Astrocyte (in vitro differentiated cells and primary cell): ENCODE measurements around the gene PLAAT1. TPM values are rescaled to one million over a fixed set of nuclear protein-coding genes. Genes with fewer than 3 reads are reported as not detected.

Experiments
- DNase-seq: peaks from one replicate; pipeline ENCODE4 v3.0.0-alpha.2; 2010; ENCODE audit warnings: low read depth
- FAIRE-seq: peaks from 2 replicates; lab custom pipeline; 2011; peaks lifted over from hg19 to GRCh38; lab: Jason Lieb, UNC
- H2AFZ ChIP-seq: 2 replicates; pipeline ENCODE4 v1.6.0; 2012; ENCODE audit warnings: low read depth, low read length, inconsistent platforms
- H3K27ac ChIP-seq: 2 replicates; pipeline ENCODE4 v1.5.1; 2011; ENCODE audit warnings: low read depth, low read length, inconsistent platforms
- H3K27me3 ChIP-seq: 2 replicates; pipeline ENCODE4 v1.6.0; 2011; ENCODE audit warnings: low read length, inconsistent platforms; ENCODE audit not compliant: insufficient read depth
- H3K36me3 ChIP-seq: 2 replicates; pipeline ENCODE4 v1.5.1; 2011; ENCODE audit warnings: low read length, inconsistent platforms; ENCODE audit not compliant: insufficient read depth
- H3K4me1 ChIP-seq: 2 replicates; pipeline ENCODE4 v1.5.1; 2011; ENCODE audit warnings: low read length, inconsistent platforms; ENCODE audit not compliant: insufficient read depth
- H3K4me2 ChIP-seq: 2 replicates; pipeline ENCODE4 v1.6.0; 2012; ENCODE audit warnings: low read length, inconsistent platforms
- H3K4me3 ChIP-seq: 2 replicates; pipeline ENCODE4 v1.5.1; 2011; ENCODE audit warnings: low read depth, mild to moderate bottlenecking, low read length, inconsistent platforms; ENCODE audit not compliant: insufficient read depth
- H3K79me2 ChIP-seq: 2 replicates; pipeline ENCODE4 v1.6.0; 2012; ENCODE audit warnings: mild to moderate bottlenecking, low read length, inconsistent platforms; ENCODE audit not compliant: insufficient read depth
- H3K9ac ChIP-seq: 2 replicates; pipeline ENCODE4 v1.6.0; 2012; ENCODE audit warnings: mild to moderate bottlenecking, low read length, inconsistent platforms
- H3K9me3 ChIP-seq: 2 replicates; pipeline ENCODE4 v1.5.1; 2012; ENCODE audit warnings: low read depth, mild to moderate bottlenecking, low read length, inconsistent platforms; ENCODE audit not compliant: insufficient read depth
- H4K20me1 ChIP-seq: 2 replicates; pipeline ENCODE4 v1.6.0; 2012; ENCODE audit warnings: low read length, inconsistent platforms; ENCODE audit not compliant: insufficient read depth
- H3K27ac Mint-ChIP-seq: one replicate; pipeline ENCODE4 v1.8.0; 2021; ENCODE audit warnings: mild to moderate bottlenecking, mixed read lengths; ENCODE audit not compliant: unreplicated experiment
- H3K27me3 Mint-ChIP-seq: one replicate; pipeline ENCODE4 v1.8.0; 2021; ENCODE audit warnings: low read depth, mixed read lengths; ENCODE audit not compliant: unreplicated experiment
- H3K36me3 Mint-ChIP-seq: one replicate; pipeline ENCODE4 v1.8.0; 2021; ENCODE audit warnings: low read depth, mixed read lengths; ENCODE audit not compliant: unreplicated experiment
- H3K4me1 Mint-ChIP-seq: one replicate; pipeline ENCODE4 v1.8.0; 2021; ENCODE audit warnings: low read depth, mixed read lengths; ENCODE audit not compliant: unreplicated experiment
- H3K4me3 Mint-ChIP-seq: one replicate; pipeline ENCODE4 v1.8.0; 2021; ENCODE audit warnings: mild to moderate bottlenecking, moderate library complexity, mixed read lengths; ENCODE audit not compliant: unreplicated experiment
- H3K9me3 Mint-ChIP-seq: one replicate; pipeline ENCODE4 v1.8.0; 2021; ENCODE audit warnings: mild to moderate bottlenecking, mixed read lengths; ENCODE audit not compliant: unreplicated experiment
- EZH2 ChIP-seq: IDR thresholded peaks from 2 replicates; pipeline ENCODE4 v1.6.1; 2012; ENCODE audit warnings: mild to moderate bottlenecking, low read length, inconsistent platforms; ENCODE audit not compliant: insufficient read depth
- total RNA-seq: library from RNA; stranded (reverse); gene quantifications from 2 replicates; pipeline ENCODE4 v1.2.1, GENCODE V29; 2021
- TF ChIP-seq, protein P1 (sequence below): IDR thresholded peaks from 2 replicates; pipeline ENCODE4 v1.5.1; 2011; ENCODE audit warnings: low read depth, mild to moderate bottlenecking, inconsistent platforms, low read length, moderate library complexity; ENCODE audit not compliant: insufficient read depth

PLAAT1 gene
- total RNA-seq, 1 donor from 2014 or later, result 3.9 TPM

DNA sequence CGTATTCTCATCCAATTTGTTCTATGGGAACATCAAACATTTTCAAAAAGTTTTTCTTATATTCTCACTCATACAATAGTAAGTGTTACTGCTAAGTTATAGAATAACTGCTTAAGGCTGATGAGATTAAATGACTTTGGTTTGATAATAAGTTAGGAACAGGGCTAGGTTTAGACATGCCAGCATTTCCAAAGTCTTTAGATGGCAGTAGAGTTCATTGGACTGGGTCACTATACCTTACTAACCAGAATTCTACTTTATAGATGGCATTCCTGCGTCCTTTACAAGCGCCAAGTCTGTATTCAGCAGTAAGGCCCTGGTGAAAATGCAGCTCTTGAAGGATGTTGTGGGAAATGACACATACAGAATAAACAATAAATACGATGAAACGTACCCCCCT lies 21.7 kb downstream of the PLAAT1 start:
- H4K20me1 ChIP-seq, result no peaks in the 10 kb centered on the region
- H3K9me3 Mint-ChIP-seq, result no peaks in the 10 kb centered on the region
- H3K9ac ChIP-seq, result no peak overlapping the region
- no peaks in the 10 kb centered on the region for H3K4me1 ChIP-seq
- no peak for FAIRE-seq
- H3K36me3 ChIP-seq, result no peaks in the 10 kb centered on the region
- no peak for DNase-seq
- no peaks in the 10 kb centered on the region for H3K27me3 Mint-ChIP-seq
- H3K4me1 Mint-ChIP-seq, result no peaks in the 10 kb centered on the region
- no peaks in the 10 kb centered on the region for H3K27me3 ChIP-seq
- H3K9me3 ChIP-seq, result no peaks in the 10 kb centered on the region
- H2AFZ ChIP-seq, result no peak overlapping the region
- H3K4me3 ChIP-seq, result no peak overlapping the region
- no peak overlapping the region for H3K4me2 ChIP-seq
- no peak for TF ChIP-seq EZH2
- TF ChIP-seq, protein P1, sequence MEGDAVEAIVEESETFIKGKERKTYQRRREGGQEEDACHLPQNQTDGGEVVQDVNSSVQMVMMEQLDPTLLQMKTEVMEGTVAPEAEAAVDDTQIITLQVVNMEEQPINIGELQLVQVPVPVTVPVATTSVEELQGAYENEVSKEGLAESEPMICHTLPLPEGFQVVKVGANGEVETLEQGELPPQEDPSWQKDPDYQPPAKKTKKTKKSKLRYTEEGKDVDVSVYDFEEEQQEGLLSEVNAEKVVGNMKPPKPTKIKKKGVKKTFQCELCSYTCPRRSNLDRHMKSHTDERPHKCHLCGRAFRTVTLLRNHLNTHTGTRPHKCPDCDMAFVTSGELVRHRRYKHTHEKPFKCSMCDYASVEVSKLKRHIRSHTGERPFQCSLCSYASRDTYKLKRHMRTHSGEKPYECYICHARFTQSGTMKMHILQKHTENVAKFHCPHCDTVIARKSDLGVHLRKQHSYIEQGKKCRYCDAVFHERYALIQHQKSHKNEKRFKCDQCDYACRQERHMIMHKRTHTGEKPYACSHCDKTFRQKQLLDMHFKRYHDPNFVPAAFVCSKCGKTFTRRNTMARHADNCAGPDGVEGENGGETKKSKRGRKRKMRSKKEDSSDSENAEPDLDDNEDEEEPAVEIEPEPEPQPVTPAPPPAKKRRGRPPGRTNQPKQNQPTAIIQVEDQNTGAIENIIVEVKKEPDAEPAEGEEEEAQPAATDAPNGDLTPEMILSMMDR, result no peak
- no peak overlapping the region for H3K27ac ChIP-seq
- no peak overlapping the region for H3K4me3 Mint-ChIP-seq
- H3K79me2 ChIP-seq, result no peaks in the 10 kb centered on the region
- no peak overlapping the region for H3K27ac Mint-ChIP-seq
- peaks cover 6% of the 10 kb centered on the region for H3K36me3 Mint-ChIP-seq

DNA sequence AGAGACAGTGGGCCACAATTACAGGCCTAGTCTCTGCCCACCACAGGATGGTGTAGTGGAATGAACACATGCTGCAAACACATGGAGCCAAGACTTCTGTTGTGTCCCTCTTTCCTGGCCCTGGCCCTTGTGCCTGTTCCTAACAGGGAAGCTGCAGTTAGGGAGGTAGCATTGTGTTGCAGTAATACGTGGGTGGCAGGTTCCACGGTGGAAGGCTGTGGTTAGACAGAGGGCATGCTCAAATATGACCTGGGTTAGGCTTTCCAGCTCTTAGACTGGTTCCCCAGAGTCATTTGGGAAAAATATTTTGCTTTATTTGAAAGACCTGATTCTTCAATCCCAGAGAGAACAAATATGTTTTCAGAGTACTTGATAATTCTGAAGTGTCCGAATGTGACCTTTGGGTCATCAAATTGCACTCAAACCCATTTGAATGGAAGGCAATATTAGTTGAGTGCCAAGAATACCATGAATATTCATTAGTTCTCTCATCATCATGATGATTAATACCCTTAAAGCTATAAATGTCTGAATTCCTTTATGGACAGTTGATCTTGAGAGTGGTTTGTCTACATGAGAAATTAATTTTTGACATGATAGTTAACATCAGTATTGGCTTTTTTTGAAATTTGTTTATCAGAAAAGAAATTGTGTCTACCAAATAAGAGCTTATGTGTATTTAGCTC lies 28.5 kb downstream of the PLAAT1 start:
- no peaks in the 10 kb centered on the region for H3K4me1 Mint-ChIP-seq
- H3K79me2 ChIP-seq, result no peaks in the 10 kb centered on the region
- H3K9me3 Mint-ChIP-seq, result no peaks in the 10 kb centered on the region
- H3K4me1 ChIP-seq, result no peaks in the 10 kb centered on the region
- H3K4me2 ChIP-seq, result no peak overlapping the region
- H3K9me3 ChIP-seq, result no peaks in the 10 kb centered on the region
- H3K9ac ChIP-seq, result no peak overlapping the region
- H3K27ac Mint-ChIP-seq, result no peak overlapping the region
- no peaks in the 10 kb centered on the region for H3K27me3 ChIP-seq
- H3K4me3 ChIP-seq, result no peak overlapping the region
- no peak overlapping the region for H3K27ac ChIP-seq
- TF ChIP-seq, protein P1, result no peak
- TF ChIP-seq EZH2, result no peak
- no peaks in the 10 kb centered on the region for H3K27me3 Mint-ChIP-seq
- no peak overlapping the region for H3K4me3 Mint-ChIP-seq
- no peaks in the 10 kb centered on the region for H4K20me1 ChIP-seq
- H3K36me3 Mint-ChIP-seq, result no peaks in the 10 kb centered on the region
- FAIRE-seq (no peak), DNase-seq (no peak)
- H2AFZ ChIP-seq, result no peak overlapping the region
- H3K36me3 ChIP-seq, result no peaks in the 10 kb centered on the region

DNA sequence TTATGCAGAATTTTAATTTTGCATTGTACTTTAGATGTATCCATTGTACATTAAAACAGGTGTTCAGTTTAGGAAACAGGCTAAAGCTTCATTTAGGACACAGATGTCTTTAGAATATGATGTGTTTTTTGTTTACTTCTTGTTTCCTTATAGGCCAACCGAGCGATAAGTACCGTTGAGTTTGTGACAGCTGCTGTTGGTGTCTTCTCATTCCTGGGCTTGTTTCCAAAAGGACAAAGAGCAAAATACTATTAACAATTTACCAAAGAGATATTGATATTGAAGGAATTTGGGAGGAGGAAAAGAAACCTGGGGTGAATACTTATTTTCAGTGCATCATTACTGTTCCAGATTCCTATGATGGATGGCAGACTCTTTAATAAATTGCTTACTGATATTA lies 29.4 kb downstream of the PLAAT1 start:
- no peak overlapping the region for H2AFZ ChIP-seq
- Mint-ChIP-seq H3K4me3 (no peak overlapping the region), H3K36me3 (no peaks in the 10 kb centered on the region), H3K4me1 (no peaks in the 10 kb centered on the region), H3K27ac (no peak overlapping the region), H3K27me3 (no peaks in the 10 kb centered on the region), H3K9me3 (no peaks in the 10 kb centered on the region)
- no peaks in the 10 kb centered on the region for H3K4me1 ChIP-seq
- H3K4me2 ChIP-seq, result no peak overlapping the region
- H4K20me1 ChIP-seq, result no peaks in the 10 kb centered on the region
- no peak for FAIRE-seq
- no peaks in the 10 kb centered on the region for H3K27me3 ChIP-seq
- no peak overlapping the region for H3K4me3 ChIP-seq
- no peaks in the 10 kb centered on the region for H3K9me3 ChIP-seq
- no peak overlapping the region for H3K9ac ChIP-seq
- H3K36me3 ChIP-seq, result no peaks in the 10 kb centered on the region
- no peaks in the 10 kb centered on the region for H3K79me2 ChIP-seq
- TF ChIP-seq EZH2, result no peak
- TF ChIP-seq, protein P1, result no peak
- DNase-seq, result no peak
- H3K27ac ChIP-seq, result no peak overlapping the region
